ENCODE data around the gene KAT6B. TPM values are rescaled to one million over a fixed set of nuclear protein-coding genes. Genes with fewer than 3 reads are reported as not detected.

The KAT6B gene
- total and polyA plus RNA-seq, 2 donors from 2014 or later = 2.9 to 34.2 TPM

GRCh38 chr10:74799721-74800221 lies 26.6 kb upstream of the KAT6B start:
- H3K9ac ChIP-seq (ENCODE audit: low read length in 3 of 3) = no peak overlapping the region
- intact Hi-C loops (cut with DNase I) = no loop called here
- peak in 4 of 5 donors; percentile 41 to 76 (median 66) for DNase-seq
- TF ChIP-seq, protein P1, sequence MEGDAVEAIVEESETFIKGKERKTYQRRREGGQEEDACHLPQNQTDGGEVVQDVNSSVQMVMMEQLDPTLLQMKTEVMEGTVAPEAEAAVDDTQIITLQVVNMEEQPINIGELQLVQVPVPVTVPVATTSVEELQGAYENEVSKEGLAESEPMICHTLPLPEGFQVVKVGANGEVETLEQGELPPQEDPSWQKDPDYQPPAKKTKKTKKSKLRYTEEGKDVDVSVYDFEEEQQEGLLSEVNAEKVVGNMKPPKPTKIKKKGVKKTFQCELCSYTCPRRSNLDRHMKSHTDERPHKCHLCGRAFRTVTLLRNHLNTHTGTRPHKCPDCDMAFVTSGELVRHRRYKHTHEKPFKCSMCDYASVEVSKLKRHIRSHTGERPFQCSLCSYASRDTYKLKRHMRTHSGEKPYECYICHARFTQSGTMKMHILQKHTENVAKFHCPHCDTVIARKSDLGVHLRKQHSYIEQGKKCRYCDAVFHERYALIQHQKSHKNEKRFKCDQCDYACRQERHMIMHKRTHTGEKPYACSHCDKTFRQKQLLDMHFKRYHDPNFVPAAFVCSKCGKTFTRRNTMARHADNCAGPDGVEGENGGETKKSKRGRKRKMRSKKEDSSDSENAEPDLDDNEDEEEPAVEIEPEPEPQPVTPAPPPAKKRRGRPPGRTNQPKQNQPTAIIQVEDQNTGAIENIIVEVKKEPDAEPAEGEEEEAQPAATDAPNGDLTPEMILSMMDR (IDR thresholded peaks at IDR 0.05; ENCODE audit: borderline replicate concordance, extremely low read depth, insufficient read depth) = no peak
- no peaks in the 10 kb centered on the region for H3K9me3 ChIP-seq (ENCODE audit: control insufficient read depth in 2 of 3, insufficient read depth in 1 of 3, low read length in 3 of 3)
- no peak overlapping the region for H3K27ac ChIP-seq (ENCODE audit: low read depth in 2 of 2, low read length in 2 of 2)
- H3K4me3 ChIP-seq (ENCODE audit: low read length in 3 of 3) = no peak overlapping the region
- H3K4me1 ChIP-seq (ENCODE audit: control insufficient read depth in 2 of 3, insufficient read depth in 2 of 3, low read depth in 1 of 3, low read length in 3 of 3) = no peaks in the 10 kb centered on the region
- no peaks in the 10 kb centered on the region for H3K27me3 ChIP-seq (ENCODE audit: control insufficient read depth, insufficient read depth, low read length)
- no peak for FAIRE-seq
- H3K36me3 ChIP-seq (ENCODE audit: control insufficient read depth in 2 of 3, insufficient read depth in 3 of 3, low read length in 3 of 3) = no peaks in the 10 kb centered on the region

DNA sequence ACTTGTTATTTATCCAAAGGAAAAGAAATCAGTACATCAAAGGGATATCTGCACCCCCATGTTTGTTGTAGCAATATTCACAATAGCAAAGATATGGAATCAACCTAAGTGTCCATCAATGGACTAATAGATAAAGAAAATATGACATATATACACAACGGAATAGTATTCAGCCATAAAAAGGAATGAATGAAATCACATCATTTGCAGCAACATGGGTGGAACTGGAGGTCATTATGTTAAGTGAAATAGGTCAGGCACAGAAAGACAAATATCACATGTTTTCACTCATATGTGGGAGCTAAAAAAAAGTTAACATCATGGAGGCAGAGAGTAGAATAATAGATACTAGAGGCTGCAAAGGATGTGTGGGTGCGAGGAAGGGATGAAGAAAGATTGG lies 25.0 kb upstream of the KAT6B start:
- no peak overlapping the region for H3K27ac ChIP-seq (ENCODE audit: low read depth in 2 of 2, low read length in 2 of 2)
- DNase-seq = no peak
- no peaks in the 10 kb centered on the region for H3K36me3 ChIP-seq (ENCODE audit: control insufficient read depth in 2 of 3, insufficient read depth in 3 of 3, low read length in 3 of 3)
- TF ChIP-seq, protein P1 (IDR thresholded peaks at IDR 0.05; ENCODE audit: borderline replicate concordance, extremely low read depth, insufficient read depth) = no peak
- H3K4me1 ChIP-seq (ENCODE audit: control insufficient read depth in 2 of 3, insufficient read depth in 2 of 3, low read depth in 1 of 3, low read length in 3 of 3) = no peaks in the 10 kb centered on the region
- intact Hi-C loops (cut with DNase I) = no loop called here
- no peak for FAIRE-seq
- no peaks in the 10 kb centered on the region for H3K27me3 ChIP-seq (ENCODE audit: control insufficient read depth, insufficient read depth, low read length)
- no peak overlapping the region for H3K9ac ChIP-seq (ENCODE audit: low read length in 3 of 3)
- no peaks in the 10 kb centered on the region for H3K9me3 ChIP-seq (ENCODE audit: control insufficient read depth in 2 of 3, insufficient read depth in 1 of 3, low read length in 3 of 3)
- no peak overlapping the region for H3K4me3 ChIP-seq (ENCODE audit: low read length in 3 of 3)

GRCh38 chr10:74808501-74808900 lies 17.9 kb upstream of the KAT6B start:
- TF ChIP-seq, protein P1 (IDR thresholded peaks at IDR 0.05; ENCODE audit: borderline replicate concordance, extremely low read depth, insufficient read depth) = no peak
- Histone ChIP-seq H3K9ac (ENCODE audit: low read length in 3 of 3) (no peak overlapping the region), H3K9me3 (ENCODE audit: control insufficient read depth in 2 of 3, insufficient read depth in 1 of 3, low read length in 3 of 3) (no peaks in the 10 kb centered on the region), H3K4me1 (ENCODE audit: control insufficient read depth in 2 of 3, insufficient read depth in 2 of 3, low read depth in 1 of 3, low read length in 3 of 3) (no peaks in the 10 kb centered on the region), H3K27ac (ENCODE audit: low read depth in 2 of 2, low read length in 2 of 2) (no peak overlapping the region), H3K27me3 (ENCODE audit: control insufficient read depth, insufficient read depth, low read length) (no peaks in the 10 kb centered on the region), H3K4me3 (ENCODE audit: low read length in 3 of 3) (no peak overlapping the region), H3K36me3 (ENCODE audit: control insufficient read depth in 2 of 3, insufficient read depth in 3 of 3, low read length in 3 of 3) (no peaks in the 10 kb centered on the region)
- no peak for FAIRE-seq
- intact Hi-C loops (cut with DNase I) = no loop called here
- no peak for DNase-seq

DNA sequence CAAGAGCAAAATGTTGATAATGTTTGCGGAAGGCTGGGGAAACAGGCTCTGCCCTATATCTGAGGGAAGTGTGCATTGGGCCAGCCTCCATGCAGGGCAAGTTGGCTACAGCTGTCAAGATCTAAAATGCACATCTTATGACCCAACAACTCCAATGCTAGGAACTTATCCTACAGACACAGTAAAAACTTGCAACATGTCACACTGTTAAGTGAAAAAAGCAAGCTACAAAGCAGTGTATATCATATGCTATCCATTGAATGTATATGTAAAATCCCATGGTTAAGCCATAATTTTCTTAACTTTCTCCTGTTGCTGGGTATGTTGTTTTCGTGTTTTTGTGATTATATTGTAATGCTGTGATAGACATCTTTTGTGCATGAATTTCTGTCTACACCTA lies 16.3 kb upstream of the KAT6B start:
- Histone ChIP-seq H3K4me1 (ENCODE audit: control insufficient read depth in 2 of 3, insufficient read depth in 2 of 3, low read depth in 1 of 3, low read length in 3 of 3) (no peaks in the 10 kb centered on the region), H3K9me3 (ENCODE audit: control insufficient read depth in 2 of 3, insufficient read depth in 1 of 3, low read length in 3 of 3) (no peaks in the 10 kb centered on the region), H3K4me3 (ENCODE audit: low read length in 3 of 3) (no peak overlapping the region), H3K27ac (ENCODE audit: low read depth in 2 of 2, low read length in 2 of 2) (no peak overlapping the region), H3K36me3 (ENCODE audit: control insufficient read depth in 2 of 3, insufficient read depth in 3 of 3, low read length in 3 of 3) (no peaks in the 10 kb centered on the region), H3K27me3 (ENCODE audit: control insufficient read depth, insufficient read depth, low read length) (no peaks in the 10 kb centered on the region), H3K9ac (ENCODE audit: low read length in 3 of 3) (no peak overlapping the region)
- intact Hi-C loops (cut with DNase I) = no loop called here
- FAIRE-seq = no peak
- DNase-seq = no peak
- TF ChIP-seq, protein P1 (IDR thresholded peaks at IDR 0.05; ENCODE audit: borderline replicate concordance, extremely low read depth, insufficient read depth) = no peak
